Transverse colon (tissue), 4 donors: ENCODE data around the gene LIPE. TPM values are rescaled to one million over a fixed set of nuclear protein-coding genes. Genes with fewer than 3 reads are reported as not detected.

Source experiments
- DNase-seq: peaks from one replicate; pipeline ENCODE4 v3.0.0-alpha.2; 2019
- H3K27ac ChIP-seq, 4 donors: fragments of 200-600 bp; sonication (generic); 2 replicates each; pipeline ENCODE4 v1.5.1; 2016 to 2018; ENCODE audit warnings: inconsistent platforms in 4 of 4
- H3K27me3 ChIP-seq: fragments of 200-600 bp; sonication (generic); 2 replicates; pipeline ENCODE4 v1.5.1; 2017; ENCODE audit warnings: inconsistent platforms
- H3K36me3 ChIP-seq, 4 donors: fragments of 200-600 bp; sonication (generic); 2 replicates each; pipeline ENCODE4 v1.5.1; 2017 to 2019; ENCODE audit warnings: inconsistent platforms in 4 of 4
- H3K4me1 ChIP-seq, 4 donors: fragments of 200-600 bp; sonication (generic); 2 replicates each; pipeline ENCODE4 v1.5.1; 2017 to 2020; ENCODE audit warnings: inconsistent platforms in 4 of 4
- H3K4me3 ChIP-seq, 4 donors: fragments of 200-600 bp; sonication (generic); 1 replicate in 1 of 4; 2 replicates in 3 of 4; pipeline versions ENCODE4 v1.5.1 to v1.6.1; 2017 to 2019; ENCODE audit warnings: inconsistent platforms in 4 of 4
- H3K9me3 ChIP-seq, 2 donors: fragments of 200-600 bp; sonication (generic); 2 replicates each; pipeline ENCODE4 v1.5.1; 2017 to 2019; ENCODE audit warnings: inconsistent platforms in 2 of 2
- EP300 ChIP-seq: sonication (generic); formaldehyde crosslinking; IDR thresholded peaks from one replicate; pipeline ENCODE4 v1.6.1; 2017; ENCODE audit warnings: antibody characterized with exemption, low read depth
- POLR2A ChIP-seq: fragments of 450-650 bp; IDR thresholded peaks from one replicate; pipeline ENCODE4 v1.6.1; 2016; ENCODE audit warnings: antibody characterized with exemption, mild to moderate bottlenecking, moderate library complexity
- POLR2AphosphoS5 ChIP-seq, 3 donors: sonication (generic); formaldehyde crosslinking; IDR thresholded peaks; one replicate each; pipeline ENCODE4 v1.6.1; 2016; ENCODE audit warnings: antibody characterized with exemption in 3 of 3
- WGBS, 2 donors: methylation state at CpG; one replicate each; pipeline ENCODE4 v1.1.5; 2018; ENCODE audit warnings: low coverage in 1 of 2; 5-methylcytosine and 5-hydroxymethylcytosine counted together
- in situ Hi-C, 4 donors: fragments of 200-750 bp; cut with MboI; loops; one replicate each; pipeline versions ENCODE4 v1.15.0 to v1.15.1; 2017; ENCODE audit warnings: low sequenced_read_pairs in 3 of 4, low pct_ligation_motif_present in 1 of 4, low pct_unique_long_range_greater_than_20kb in 1 of 4
- intact Hi-C: fragments of 100-400 bp; cut with DNase I; formaldehyde crosslinking; loops from one replicate; pipeline ENCODE4 v1.15.1; 2023; ENCODE audit warnings: low total_unique reads
- total RNA-seq, 4 donors: library from RNA; depleted of rRNA; stranded (reverse); fragments of >200 nt; gene quantifications; one replicate each; pipeline ENCODE4 v1.1.0, GENCODE V29; 2016
- TF ChIP-seq, protein P1 (sequence below), 5 experiments: fragments of 200-600 bp in 3 of 5; fragments of 450-650 bp in 2 of 5; sonication (generic) in 3 of 5; IDR thresholded peaks; 1 replicate in 2 of 5; 2 replicates in 3 of 5; pipeline ENCODE4 v1.5.1; 2016 to 2017; ENCODE audit warnings: antibody characterized with exemption in 5 of 5, inconsistent platforms in 3 of 5, mild to moderate bottlenecking in 2 of 5, moderate library complexity in 1 of 5

Gene LIPE
- total RNA-seq, 4 donors from 2014 or later: 7.1 to 60.2 (median 25.9) TPM

DNA sequence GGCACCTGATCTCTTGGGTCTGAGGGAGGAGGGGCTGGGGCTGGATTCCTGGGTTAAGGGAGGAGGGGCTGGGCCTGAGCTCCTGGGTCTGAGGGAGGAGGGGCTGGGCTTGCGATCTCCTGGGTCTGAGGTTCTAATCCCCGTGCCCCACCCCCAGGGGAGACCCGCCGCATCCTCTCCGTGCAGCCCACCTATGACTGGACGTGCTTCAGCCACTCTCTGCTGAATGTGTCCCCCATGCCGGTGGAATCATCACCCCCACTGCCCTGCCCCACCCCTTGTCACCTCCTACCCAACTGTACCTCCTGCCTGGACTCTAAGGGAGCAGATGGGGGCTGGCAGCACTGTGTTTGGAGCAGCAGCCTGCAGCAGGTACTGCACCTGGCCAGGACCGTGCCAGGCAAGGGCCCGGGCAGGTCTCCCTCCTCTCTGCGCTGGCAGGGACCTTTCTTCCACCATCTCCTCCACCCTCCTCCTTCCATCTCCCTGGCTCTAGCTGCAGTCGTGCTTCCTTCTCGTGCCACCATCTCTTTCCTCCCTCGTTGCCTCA is 64.2 kb downstream of the LIPE start:
- Histone ChIP-seq H3K9me3 (no peaks in the 10 kb centered on the region), H3K36me3 (peaks cover 0 to 8% (median 0%) of the 10 kb centered on the region in 4 donors), H3K4me3 (no peak overlapping the region), H3K27ac (no peak overlapping the region), H3K27me3 (no peaks in the 10 kb centered on the region), H3K4me1 (no peaks in the 10 kb centered on the region)
- DNase-seq: no peak
- TF ChIP-seq, protein P1, sequence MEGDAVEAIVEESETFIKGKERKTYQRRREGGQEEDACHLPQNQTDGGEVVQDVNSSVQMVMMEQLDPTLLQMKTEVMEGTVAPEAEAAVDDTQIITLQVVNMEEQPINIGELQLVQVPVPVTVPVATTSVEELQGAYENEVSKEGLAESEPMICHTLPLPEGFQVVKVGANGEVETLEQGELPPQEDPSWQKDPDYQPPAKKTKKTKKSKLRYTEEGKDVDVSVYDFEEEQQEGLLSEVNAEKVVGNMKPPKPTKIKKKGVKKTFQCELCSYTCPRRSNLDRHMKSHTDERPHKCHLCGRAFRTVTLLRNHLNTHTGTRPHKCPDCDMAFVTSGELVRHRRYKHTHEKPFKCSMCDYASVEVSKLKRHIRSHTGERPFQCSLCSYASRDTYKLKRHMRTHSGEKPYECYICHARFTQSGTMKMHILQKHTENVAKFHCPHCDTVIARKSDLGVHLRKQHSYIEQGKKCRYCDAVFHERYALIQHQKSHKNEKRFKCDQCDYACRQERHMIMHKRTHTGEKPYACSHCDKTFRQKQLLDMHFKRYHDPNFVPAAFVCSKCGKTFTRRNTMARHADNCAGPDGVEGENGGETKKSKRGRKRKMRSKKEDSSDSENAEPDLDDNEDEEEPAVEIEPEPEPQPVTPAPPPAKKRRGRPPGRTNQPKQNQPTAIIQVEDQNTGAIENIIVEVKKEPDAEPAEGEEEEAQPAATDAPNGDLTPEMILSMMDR (IDR thresholded peaks at IDR 0.05): no peak
- no peak for TF ChIP-seq POLR2A
- TF ChIP-seq EP300: no peak
- TF ChIP-seq POLR2AphosphoS5 (IDR thresholded peaks at IDR 0.05): no peak
- in situ Hi-C loops: no loop called here
- WGBS, 2 donors: 94% methylated on average over 5 to 13 of the region's 13 CpGs
- intact Hi-C loops: no loop called here

DNA sequence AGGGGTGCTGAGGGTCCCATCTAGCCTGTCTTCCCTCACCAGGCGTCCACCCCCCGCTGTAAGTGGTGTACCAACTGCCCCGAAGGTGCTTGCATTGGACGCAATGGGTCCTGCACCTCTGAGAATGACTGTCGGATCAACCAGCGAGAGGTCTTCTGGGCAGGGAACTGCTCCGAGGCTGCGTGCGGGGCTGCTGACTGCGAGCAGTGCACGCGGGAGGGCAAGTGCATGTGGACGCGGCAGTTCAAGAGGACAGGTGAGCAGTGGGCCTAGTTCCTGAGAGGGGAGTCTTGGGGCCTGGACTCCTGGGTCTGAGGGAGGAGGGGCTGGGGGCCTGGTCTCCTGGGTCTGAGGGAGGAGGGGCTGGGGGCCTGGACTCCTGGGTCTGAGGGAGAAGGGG is 64.8 kb downstream of the LIPE start:
- WGBS, 2 donors: 95% methylated on average over 13 of the region's 14 CpGs; no CpG with 5 or more reads in 1 of the 2 donors
- H3K27me3 ChIP-seq: no peaks in the 10 kb centered on the region
- no peak for DNase-seq
- H3K36me3 ChIP-seq: peaks cover 0 to 8% (median 0%) of the 10 kb centered on the region in 4 donors
- in situ Hi-C loops: no loop called here
- TF ChIP-seq POLR2AphosphoS5 (IDR thresholded peaks at IDR 0.05): no peak
- no peak for TF ChIP-seq EP300
- no peak for TF ChIP-seq POLR2A
- TF ChIP-seq, protein P1 (IDR thresholded peaks at IDR 0.05): no peak
- H3K4me3 ChIP-seq: no peak overlapping the region
- H3K27ac ChIP-seq: no peak overlapping the region
- no peaks in the 10 kb centered on the region for H3K9me3 ChIP-seq
- no peaks in the 10 kb centered on the region for H3K4me1 ChIP-seq
- intact Hi-C loops: no loop called here

DNA sequence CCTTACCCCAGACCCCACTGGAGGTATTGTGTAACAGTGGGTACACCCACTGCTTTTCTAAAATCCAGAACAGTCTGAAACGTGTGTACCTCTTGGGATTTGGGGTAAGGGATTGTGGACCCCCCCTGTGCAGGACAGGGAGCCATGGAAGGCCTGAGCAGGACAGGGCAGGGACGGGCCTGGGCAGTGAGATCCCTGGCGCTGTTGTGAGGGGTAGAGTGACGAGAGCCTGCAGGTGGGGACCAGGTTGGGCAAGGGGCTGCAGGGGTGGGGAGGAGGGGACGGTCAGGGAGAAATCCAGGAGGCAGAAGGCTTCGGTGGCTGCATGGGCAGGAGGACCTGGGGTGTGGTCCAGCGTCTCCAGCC is 65.7 kb downstream of the LIPE start:
- intact Hi-C loops (no loop called here), in situ Hi-C loops (no loop called here)
- H3K27ac ChIP-seq: no peak overlapping the region
- H3K4me3 ChIP-seq: no peak overlapping the region
- no peak for DNase-seq
- H3K4me1 ChIP-seq: no peaks in the 10 kb centered on the region
- peaks cover 0 to 8% (median 0%) of the 10 kb centered on the region in 4 donors for H3K36me3 ChIP-seq
- TF ChIP-seq EP300 (no peak), POLR2AphosphoS5 (IDR thresholded peaks at IDR 0.05) (no peak), POLR2A (no peak)
- TF ChIP-seq, protein P1 (IDR thresholded peaks at IDR 0.05): no peak
- no peaks in the 10 kb centered on the region for H3K9me3 ChIP-seq
- no peaks in the 10 kb centered on the region for H3K27me3 ChIP-seq
- WGBS, 2 donors: 69 to 86% methylated on average over 2 to 7 of the region's 7 CpGs

DNA sequence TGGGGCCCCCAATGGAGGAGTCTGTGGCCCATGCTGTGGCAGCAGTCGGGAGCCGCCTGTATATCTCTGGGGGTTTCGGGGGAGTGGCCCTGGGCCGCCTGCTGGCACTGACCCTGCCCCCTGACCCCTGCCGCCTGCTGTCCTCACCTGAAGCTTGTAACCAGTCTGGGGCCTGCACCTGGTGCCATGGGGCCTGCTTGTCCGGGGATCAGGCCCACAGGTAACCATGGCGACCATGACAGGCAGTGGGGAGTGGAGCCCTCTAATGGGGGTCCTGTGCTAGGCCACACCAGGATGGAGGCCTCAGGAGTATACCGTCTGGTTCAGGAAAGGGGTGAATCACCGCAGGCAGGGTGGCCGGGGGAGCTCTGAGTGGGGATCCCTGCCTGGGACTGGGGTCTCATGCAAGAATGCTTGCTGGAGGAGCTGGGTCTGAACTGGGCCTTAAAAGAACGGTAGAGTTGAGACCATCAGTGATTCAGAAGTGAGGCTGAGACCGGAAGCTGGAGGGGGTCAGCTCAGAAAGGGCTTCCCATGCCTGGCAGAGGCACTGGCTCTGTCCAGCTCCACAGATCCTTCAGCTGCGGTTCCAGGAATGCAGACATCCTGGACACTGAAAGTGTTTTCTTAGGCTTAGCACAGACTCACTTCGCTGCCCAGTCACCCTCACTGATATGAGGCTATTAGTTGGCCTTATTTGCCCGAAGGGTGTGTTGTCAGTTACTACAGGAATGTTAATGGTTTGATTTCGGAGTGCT is 66.2 kb downstream of the LIPE start:
- no peaks in the 10 kb centered on the region for H3K9me3 ChIP-seq
- 80 to 85% methylated on average over 1 to 15 of the region's 16 CpGs for WGBS, 2 donors
- H3K36me3 ChIP-seq: peaks cover 0 to 8% (median 0%) of the 10 kb centered on the region in 4 donors
- H3K27ac ChIP-seq: no peak overlapping the region
- intact Hi-C loops: no loop called here
- H3K27me3 ChIP-seq: no peaks in the 10 kb centered on the region
- in situ Hi-C loops: no loop called here
- no peaks in the 10 kb centered on the region for H3K4me1 ChIP-seq
- H3K4me3 ChIP-seq: no peak overlapping the region
- DNase-seq: no peak
- TF ChIP-seq POLR2A: no peak
- no peak for TF ChIP-seq EP300
- TF ChIP-seq, protein P1 (IDR thresholded peaks at IDR 0.05): no peak
- no peak for TF ChIP-seq POLR2AphosphoS5 (IDR thresholded peaks at IDR 0.05)
